GM23338 (cell line): ENCODE measurements around the gene CCDC150. TPM values are rescaled to one million over a fixed set of nuclear protein-coding genes. Genes with fewer than 3 reads are reported as not detected.

Source experiments
- ATAC-seq: fragments of 200-7000 bp; cut with Tn5 transposase; 3 replicates; pipeline ENCODE4 v1.9.1; 2020
- DNase-seq: peaks from one replicate; pipeline ENCODE4 v3.0.0-alpha.2; 2015; ENCODE audit warnings: low spot score
- H2AFZ ChIP-seq: fragments of 200-600 bp; sonication (generic); 2 replicates; pipeline ENCODE4 v1.8.0; 2016; ENCODE audit warnings: antibody characterized with exemption, mild to moderate bottlenecking, moderate library complexity
- H3F3A ChIP-seq: fragments of 200-600 bp; sonication (generic); replicated peaks from 2 replicates; pipeline ENCODE4 v1.8.0; 2017; ENCODE audit warnings: antibody characterized with exemption, mixed run types, low read depth
- H3K27ac ChIP-seq: fragments of 200-600 bp; sonication (generic); 2 replicates; pipeline ENCODE4 v1.6.1; 2016; ENCODE audit warnings: low read depth
- H3K27me3 ChIP-seq: fragments of 200-600 bp; sonication (generic); 2 replicates; pipeline ENCODE4 v1.8.0; 2016; ENCODE audit warnings: mild to moderate bottlenecking, mixed run types, moderate library complexity; ENCODE audit not compliant: insufficient read depth
- H3K36me3 ChIP-seq: fragments of 200-600 bp; sonication (generic); 2 replicates; pipeline ENCODE4 v1.8.0; 2016; ENCODE audit warnings: mild to moderate bottlenecking; ENCODE audit not compliant: insufficient read depth
- H3K4me1 ChIP-seq: fragments of 200-600 bp; sonication (generic); 2 replicates; pipeline ENCODE4 v1.8.0; 2016; ENCODE audit warnings: mild to moderate bottlenecking, moderate library complexity; ENCODE audit not compliant: insufficient read depth
- H3K4me2 ChIP-seq: fragments of 200-600 bp; sonication (generic); 2 replicates; pipeline ENCODE4 v1.7.1; 2017; ENCODE audit warnings: mixed run types
- H3K4me3 ChIP-seq: fragments of 200-600 bp; sonication (generic); 2 replicates; pipeline ENCODE4 v1.6.1; 2016; ENCODE audit warnings: mixed run types
- H3K79me2 ChIP-seq: fragments of 200-600 bp; sonication (generic); replicated peaks from 2 replicates; pipeline ENCODE4 v1.8.0; 2017; ENCODE audit warnings: mild to moderate bottlenecking; ENCODE audit not compliant: insufficient read depth
- H3K9me2 ChIP-seq: fragments of 200-600 bp; sonication (generic); 2 replicates; pipeline ENCODE4 v1.8.0; 2017; ENCODE audit not compliant: insufficient read depth
- H4K20me1 ChIP-seq: fragments of 200-600 bp; sonication (generic); replicated peaks from 2 replicates; pipeline ENCODE4 v1.8.0; 2017; ENCODE audit warnings: mild to moderate bottlenecking; ENCODE audit not compliant: insufficient read depth
- H3K27ac Mint-ChIP-seq: 2 replicates; pipeline ENCODE4 v1.8.0; 2020; ENCODE audit warnings: inconsistent platforms, mild to moderate bottlenecking, moderate library complexity, mixed read lengths
- H3K27me3 Mint-ChIP-seq: 3 replicates; pipeline ENCODE4 v1.8.0; 2022; ENCODE audit warnings: low read depth, mild to moderate bottlenecking, moderate library complexity, mixed read lengths, inconsistent platforms; ENCODE audit not compliant: insufficient read depth, poor library complexity
- H3K36me3 Mint-ChIP-seq: 3 replicates; pipeline ENCODE4 v1.8.0; 2021; ENCODE audit warnings: low read depth, mild to moderate bottlenecking, inconsistent platforms, moderate library complexity, mixed read lengths
- H3K4me1 Mint-ChIP-seq: 3 replicates; pipeline ENCODE4 v1.8.0; 2020; ENCODE audit warnings: mild to moderate bottlenecking, inconsistent platforms, mixed read lengths
- H3K4me3 Mint-ChIP-seq: 3 replicates; pipeline ENCODE4 v1.8.0; 2021; ENCODE audit warnings: moderate library complexity, mild to moderate bottlenecking, inconsistent platforms, mixed read lengths
- H3K9me3 Mint-ChIP-seq: 3 replicates; pipeline ENCODE4 v1.8.0; 2020; ENCODE audit warnings: moderate library complexity, mild to moderate bottlenecking, inconsistent platforms, mixed read lengths
- CTCF ChIP-seq, 2 experiments: fragments of 200-600 bp in 1 of 2; sonication (generic) in 1 of 2; conservative IDR thresholded peaks; 2 replicates each; pipeline versions ENCODE4 v1.5.1 to v1.6.1; 2016 to 2017; ENCODE audit warnings: antibody characterized with exemption in 2 of 2, low read depth in 2 of 2, mild to moderate bottlenecking in 2 of 2, moderate library complexity in 1 of 2
- NANOG ChIP-seq: IDR thresholded peaks from 2 replicates; pipeline ENCODE4 v1.6.1; 2016; ENCODE audit warnings: antibody characterized with exemption, borderline replicate concordance
- ZNF462 ChIP-seq: fragments of 250-450 bp; sonication (Bioruptor Pico); IDR thresholded peaks from 2 replicates; pipeline ENCODE4 v1.5.0; 2020; ENCODE audit warnings: mild to moderate bottlenecking, moderate library complexity
- polyA plus RNA-seq: library from polyadenylated mRNA; unstranded; fragments of >200 nt; fragmentation: Nextera tagmentation; extraction: Ambion mirVana; gene quantifications from 2 replicates; pipeline ENCODE4 v1.2.1, GENCODE V29; 2016
- total RNA-seq: library from RNA; depleted of rRNA; stranded (reverse); fragments of >200 nt; shearing (Covaris generic); gene quantifications from 2 replicates; pipeline ENCODE4 v1.2.3, GENCODE V29; 2014

Gene CCDC150
- total and polyA plus RNA-seq, 2 experiments from 2014 or later: 56.3 to 68.3 TPM

GRCh38 chr2:196592331-196592910 is 47.1 kb upstream of the CCDC150 start:
- TF ChIP-seq CTCF (conservative IDR thresholded peaks at IDR 0.05; ENCODE audit: low read depth in 2 of 2) (peak; percentile 8 to 14; a peak in 1 of 4 replicates), NANOG (no peak), ZNF462 (no peak)
- peak overlapping the region; percentile 82 for H3K4me2 ChIP-seq
- Mint-ChIP-seq H3K9me3 (no peaks in the 10 kb centered on the region; the same call in 2 of the 3 replicates), H3K27ac (no peak overlapping the region; the same call in 1 of the 2 replicates), H3K27me3 (peaks cover 30% of the 10 kb centered on the region), H3K4me1 (peaks cover 6% of the 10 kb centered on the region; the same call in 2 of the 3 replicates), H3K36me3 (no peaks in the 10 kb centered on the region), H3K4me3 (peak overlapping the region; percentile 89)
- peaks cover 46% of the 10 kb centered on the region for H3K27me3 ChIP-seq
- H3K4me3 ChIP-seq: peak overlapping the region; percentile 61
- no peaks in the 10 kb centered on the region for H3K9me2 ChIP-seq
- ATAC-seq (peak; percentile 44), DNase-seq (peak; percentile 76)
- H3K4me1 ChIP-seq: peaks cover 14% of the 10 kb centered on the region
- no peaks in the 10 kb centered on the region for H3K36me3 ChIP-seq
- H3K27ac ChIP-seq: no peak overlapping the region; the same call in 1 of the 2 replicates
- no peaks in the 10 kb centered on the region for H3F3A ChIP-seq
- no peaks in the 10 kb centered on the region; the same call in 1 of the 2 replicates for H4K20me1 ChIP-seq
- peak overlapping the region; percentile 78 for H2AFZ ChIP-seq
- no peaks in the 10 kb centered on the region for H3K79me2 ChIP-seq
